Fibroblast of mammary gland (primary cell): ENCODE results near the gene PRSS33.

ENCODE experiments used
- DNase-seq: peaks from one replicate; pipeline ENCODE4 v3.0.0-alpha.2; 2010; ENCODE audit warnings: low read depth
- H3K4me3 ChIP-seq: 2 replicates; pipeline ENCODE4 v1.5.1; 2011; ENCODE audit warnings: low read depth, mild to moderate bottlenecking, low read length, moderate library complexity; ENCODE audit not compliant: control insufficient read depth
- TF ChIP-seq, protein P1 (sequence below): conservative IDR thresholded peaks from 2 replicates; pipeline ENCODE4 v1.5.1; 2011; ENCODE audit warnings: low read depth, low read length, inconsistent platforms; ENCODE audit not compliant: control insufficient read depth, insufficient read depth

The PRSS33 gene

DNA sequence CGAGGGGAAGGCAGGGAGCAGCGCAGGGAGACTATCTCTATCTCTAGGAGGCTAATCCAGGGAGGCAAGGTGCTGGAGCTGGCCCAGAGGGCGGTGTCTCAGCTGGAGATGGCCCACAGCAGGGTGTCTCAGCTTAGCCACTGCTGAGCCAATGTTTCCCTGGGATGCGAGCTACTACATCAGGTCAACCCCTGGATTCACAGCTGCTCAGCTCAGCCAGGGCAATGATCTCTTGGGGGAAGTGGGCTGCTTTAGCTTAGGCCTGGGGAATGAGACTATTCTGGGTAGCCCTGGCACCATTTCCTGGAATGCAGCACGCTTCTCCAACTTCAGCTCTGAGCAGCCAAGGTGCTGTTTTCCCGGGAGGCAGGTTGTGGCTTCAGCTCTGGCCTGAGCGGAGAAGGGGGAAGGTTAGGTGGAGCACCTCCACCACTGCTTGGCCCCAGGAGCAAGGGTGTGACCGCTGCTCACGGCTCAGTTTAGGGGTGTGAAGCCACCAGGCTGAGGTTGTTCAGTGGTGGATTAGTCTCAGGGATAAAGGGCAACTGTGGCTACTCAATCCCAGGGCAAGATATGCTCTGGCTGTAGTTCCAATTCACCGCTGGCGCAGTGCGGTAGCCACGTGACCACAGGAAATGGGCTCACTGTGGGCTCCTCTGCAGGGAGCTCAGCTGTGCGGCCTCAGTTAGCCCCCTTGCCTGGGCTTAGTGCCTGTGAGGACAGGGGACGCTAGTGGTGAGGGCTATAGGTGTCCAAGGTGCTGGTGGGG, 24.5 kb upstream of the PRSS33 start:
- TF ChIP-seq, protein P1, sequence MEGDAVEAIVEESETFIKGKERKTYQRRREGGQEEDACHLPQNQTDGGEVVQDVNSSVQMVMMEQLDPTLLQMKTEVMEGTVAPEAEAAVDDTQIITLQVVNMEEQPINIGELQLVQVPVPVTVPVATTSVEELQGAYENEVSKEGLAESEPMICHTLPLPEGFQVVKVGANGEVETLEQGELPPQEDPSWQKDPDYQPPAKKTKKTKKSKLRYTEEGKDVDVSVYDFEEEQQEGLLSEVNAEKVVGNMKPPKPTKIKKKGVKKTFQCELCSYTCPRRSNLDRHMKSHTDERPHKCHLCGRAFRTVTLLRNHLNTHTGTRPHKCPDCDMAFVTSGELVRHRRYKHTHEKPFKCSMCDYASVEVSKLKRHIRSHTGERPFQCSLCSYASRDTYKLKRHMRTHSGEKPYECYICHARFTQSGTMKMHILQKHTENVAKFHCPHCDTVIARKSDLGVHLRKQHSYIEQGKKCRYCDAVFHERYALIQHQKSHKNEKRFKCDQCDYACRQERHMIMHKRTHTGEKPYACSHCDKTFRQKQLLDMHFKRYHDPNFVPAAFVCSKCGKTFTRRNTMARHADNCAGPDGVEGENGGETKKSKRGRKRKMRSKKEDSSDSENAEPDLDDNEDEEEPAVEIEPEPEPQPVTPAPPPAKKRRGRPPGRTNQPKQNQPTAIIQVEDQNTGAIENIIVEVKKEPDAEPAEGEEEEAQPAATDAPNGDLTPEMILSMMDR = no peak
- DNase-seq = no peak
- no peak overlapping the region for H3K4me3 ChIP-seq

DNA sequence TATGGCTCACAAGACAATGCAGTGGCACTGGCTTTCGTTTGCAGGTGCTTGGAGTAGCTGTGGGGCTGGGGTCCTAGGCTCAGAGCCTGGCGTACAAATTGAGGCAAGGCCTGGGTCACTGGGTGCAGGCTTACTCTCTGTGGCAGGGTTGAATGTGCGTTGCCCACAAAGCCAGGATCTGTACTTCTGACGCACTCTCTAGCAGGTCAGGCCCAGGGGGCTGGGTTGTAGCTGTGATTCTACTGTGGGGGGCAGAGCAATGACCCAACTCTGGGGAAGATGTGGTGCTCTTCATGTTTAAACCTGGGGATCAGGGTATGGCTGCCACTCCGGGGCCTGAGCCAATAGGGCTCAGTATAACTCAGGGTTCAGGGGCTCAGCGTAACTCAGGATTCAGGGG, 23.3 kb upstream of the PRSS33 start:
- TF ChIP-seq, protein P1 = no peak
- DNase-seq = no peak
- H3K4me3 ChIP-seq = no peak overlapping the region

DNA sequence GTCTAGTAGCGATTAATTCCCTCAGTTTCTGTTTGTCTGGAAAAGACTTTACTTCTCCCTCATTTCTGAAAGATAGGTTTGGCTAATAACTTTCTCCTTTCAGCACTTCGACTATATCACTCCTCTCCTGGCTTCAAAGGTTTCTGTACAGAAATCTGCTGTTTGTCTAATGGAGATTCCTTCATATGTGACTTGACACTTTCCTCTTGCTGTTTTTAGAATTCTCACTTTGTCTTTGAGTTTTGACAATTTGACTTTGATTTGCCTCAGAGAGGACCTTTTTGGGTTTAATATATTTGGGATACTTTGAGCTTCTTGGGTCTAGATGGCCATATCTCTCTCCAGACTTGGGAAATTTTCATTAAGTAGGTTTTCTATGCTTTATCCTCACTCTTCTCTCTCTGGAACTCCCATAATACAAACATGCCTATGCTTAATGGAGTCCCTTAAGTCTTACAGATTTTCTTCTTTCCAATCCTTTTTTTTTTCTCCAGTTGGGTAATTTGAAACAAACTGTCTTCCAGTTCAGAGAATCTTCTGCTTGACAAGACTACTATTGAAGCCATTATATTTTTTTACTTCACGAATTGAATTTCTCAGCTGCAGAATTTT, 21.9 kb upstream of the PRSS33 start:
- TF ChIP-seq, protein P1 = no peak
- H3K4me3 ChIP-seq = no peak overlapping the region
- DNase-seq = no peak

DNA sequence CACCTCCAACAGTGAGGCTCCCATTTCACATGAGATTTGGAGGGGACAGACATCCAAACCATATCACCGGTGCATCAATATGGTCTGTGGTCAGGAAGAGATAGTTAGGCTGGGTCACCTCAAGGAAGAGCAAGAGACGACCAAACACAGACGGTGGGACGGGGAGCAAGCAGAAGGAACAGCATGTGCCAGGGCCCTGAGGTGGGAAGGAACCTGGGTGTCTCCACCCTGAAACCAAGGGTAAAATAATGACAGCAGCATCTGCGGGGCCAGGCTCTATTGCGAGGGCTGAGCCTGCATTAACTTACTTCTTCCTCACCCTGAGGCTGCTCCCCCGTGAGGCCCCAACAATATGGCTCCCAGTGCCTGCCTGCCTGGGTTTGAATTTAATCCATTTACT, 20.8 kb upstream of the PRSS33 start:
- H3K4me3 ChIP-seq = no peak overlapping the region
- DNase-seq = no peak
- TF ChIP-seq, protein P1 = no peak

DNA sequence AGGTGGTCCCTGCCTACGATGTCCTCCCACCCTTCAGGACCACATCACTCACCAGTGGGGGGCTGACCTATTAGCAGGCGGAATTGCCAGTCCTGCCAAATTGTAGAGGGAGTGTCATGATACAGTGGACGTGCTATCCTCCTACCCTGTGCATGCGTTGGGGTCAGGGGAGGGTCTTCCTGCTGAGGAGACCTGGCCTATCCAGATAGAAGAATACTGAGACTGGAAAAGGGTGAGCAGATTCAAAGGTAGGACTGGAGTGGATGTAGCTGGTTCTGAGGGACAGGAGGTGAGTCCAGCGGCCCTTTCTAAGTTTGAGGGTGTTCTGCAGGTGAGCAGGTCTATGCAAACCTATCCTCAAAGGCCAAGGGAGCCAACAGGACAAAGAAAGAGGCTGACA, 18.9 kb upstream of the PRSS33 start:
- H3K4me3 ChIP-seq = no peak overlapping the region
- TF ChIP-seq, protein P1 = no peak
- DNase-seq = no peak

DNA sequence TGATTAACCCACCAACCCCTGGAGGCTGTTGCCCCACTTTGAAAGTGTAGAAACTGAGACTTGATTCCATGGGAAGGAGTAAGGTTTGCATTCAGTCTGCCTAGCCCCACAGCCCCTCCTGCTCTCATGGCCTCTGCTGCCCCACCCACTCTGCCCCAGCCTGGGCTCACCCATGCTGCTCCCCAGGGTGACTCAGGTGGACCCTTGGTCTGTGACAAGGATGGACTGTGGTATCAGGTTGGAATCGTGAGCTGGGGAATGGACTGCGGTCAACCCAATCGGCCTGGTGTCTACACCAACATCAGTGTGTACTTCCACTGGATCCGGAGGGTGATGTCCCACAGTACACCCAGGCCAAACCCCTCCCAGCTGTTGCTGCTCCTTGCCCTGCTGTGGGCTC, 17.4 kb upstream of the PRSS33 start:
- TF ChIP-seq, protein P1 = no peak
- DNase-seq = no peak

More for the DNA sequence above, 17.4 kb upstream of the PRSS33 start:
- no peak overlapping the region for H3K4me3 ChIP-seq
